Measurements from ENCODE around the gene SPNS3. TPM values are rescaled to one million over a fixed set of nuclear protein-coding genes. Genes with fewer than 3 reads are reported as not detected.

The SPNS3 gene
- total RNA-seq, 1 donor from 2014 or later, result not detected

- DNase-seq (ENCODE audit: low spot score, unreplicated experiment), result no peak
- Mint-ChIP-seq H3K4me1 (ENCODE audit: low read depth) (peaks cover 2% of the 10 kb centered on the region), H3K4me3 (ENCODE audit: low read depth) (no peak overlapping the region), H3K27ac (no peak overlapping the region), H3K9me3 (ENCODE audit: low read depth) (no peaks in the 10 kb centered on the region), H3K36me3 (ENCODE audit: insufficient read depth) (no peaks in the 10 kb centered on the region), H3K27me3 (peaks cover 3% of the 10 kb centered on the region)
- TF ChIP-seq CTCF (IDR thresholded peaks at IDR 0.05; ENCODE audit: unreplicated experiment), result no peak
These were observed 20.3 kb downstream of the SPNS3 start for GRCh38 chr17:4453812-4454591.

GRCh38 chr17:4460661-4461060 is 26.9 kb downstream of the SPNS3 start:
- Mint-ChIP-seq H3K4me3 (ENCODE audit: low read depth) (no peak overlapping the region), H3K36me3 (ENCODE audit: insufficient read depth) (no peaks in the 10 kb centered on the region)

GRCh38 chr17:4463818-4464476 is 30.2 kb downstream of the SPNS3 start:
- Mint-ChIP-seq H3K4me1 (ENCODE audit: low read depth) (no peaks in the 10 kb centered on the region), H3K4me3 (ENCODE audit: low read depth) (no peak overlapping the region), H3K27ac (no peak overlapping the region), H3K27me3 (peaks cover 8% of the 10 kb centered on the region), H3K9me3 (ENCODE audit: low read depth) (peaks cover 10% of the 10 kb centered on the region), H3K36me3 (ENCODE audit: insufficient read depth) (no peaks in the 10 kb centered on the region)
- TF ChIP-seq CTCF (IDR thresholded peaks at IDR 0.05; ENCODE audit: unreplicated experiment), result no peak
- DNase-seq (ENCODE audit: low spot score, unreplicated experiment), result no peak

More at GRCh38 chr17:4460661-4461060, 26.9 kb downstream of the SPNS3 start:
- H3K27me3 Mint-ChIP-seq, result peaks cover 11% of the 10 kb centered on the region
- DNase-seq (ENCODE audit: low spot score, unreplicated experiment), result no peak
- TF ChIP-seq CTCF (IDR thresholded peaks at IDR 0.05; ENCODE audit: unreplicated experiment), result no peak
- H3K27ac Mint-ChIP-seq, result no peak overlapping the region
- H3K4me1 Mint-ChIP-seq (ENCODE audit: low read depth), result no peaks in the 10 kb centered on the region
- H3K9me3 Mint-ChIP-seq (ENCODE audit: low read depth), result peaks cover 10% of the 10 kb centered on the region

- Mint-ChIP-seq H3K27me3 (peaks cover 4% of the 10 kb centered on the region), H3K4me3 (ENCODE audit: low read depth) (no peak overlapping the region), H3K4me1 (ENCODE audit: low read depth) (no peaks in the 10 kb centered on the region), H3K27ac (no peak overlapping the region), H3K9me3 (ENCODE audit: low read depth) (peaks cover 5% of the 10 kb centered on the region), H3K36me3 (ENCODE audit: insufficient read depth) (no peaks in the 10 kb centered on the region)
- TF ChIP-seq CTCF (IDR thresholded peaks at IDR 0.05; ENCODE audit: unreplicated experiment), result no peak
- no peak for DNase-seq (ENCODE audit: low spot score, unreplicated experiment)
These were observed 32.0 kb downstream of the SPNS3 start for GRCh38 chr17:4465786-4466185.

GRCh38 chr17:4467287-4467686 is 33.5 kb downstream of the SPNS3 start:
- TF ChIP-seq CTCF (IDR thresholded peaks at IDR 0.05; ENCODE audit: unreplicated experiment), result no peak
- DNase-seq (ENCODE audit: low spot score, unreplicated experiment), result no peak
- Mint-ChIP-seq H3K36me3 (ENCODE audit: insufficient read depth) (no peaks in the 10 kb centered on the region), H3K4me3 (ENCODE audit: low read depth) (no peak overlapping the region), H3K27ac (no peak overlapping the region), H3K27me3 (peaks cover 4% of the 10 kb centered on the region), H3K4me1 (ENCODE audit: low read depth) (no peaks in the 10 kb centered on the region), H3K9me3 (ENCODE audit: low read depth) (no peaks in the 10 kb centered on the region)

Measured in progenitor cell of endocrine pancreas (in vitro differentiated cells).